Activated naive CD4-positive, alpha-beta T cell treated with anti-CD3 and anti-CD28 coated beads, Interleukin-2, amount 10 ng/mL, durations not matched to agents 7 days and 5 days (primary cell): ENCODE data around the gene TGFBR3.

Experiments
- CTCF ChIA-PET: fragments of 350-600 bp; sonication (Branson Sonifier 250); formaldehyde crosslinking; loops from one replicate; lab custom pipeline; 2021; ENCODE audit warnings: antibody characterized with exemption; lab: Charles Lee
- DNase-seq: peaks from one replicate; pipeline ENCODE4 v3.0.0-alpha.2; 2020
- H3K27ac Mint-ChIP-seq: one replicate; pipeline ENCODE4 v1.8.0; 2021; ENCODE audit warnings: mild to moderate bottlenecking, moderate library complexity, mixed read lengths
- H3K27me3 Mint-ChIP-seq: one replicate; pipeline ENCODE4 v1.8.0; 2021; ENCODE audit warnings: mild to moderate bottlenecking, mixed read lengths
- H3K36me3 Mint-ChIP-seq: one replicate; pipeline ENCODE4 v1.8.0; 2021; ENCODE audit warnings: mixed read lengths
- H3K4me1 Mint-ChIP-seq: one replicate; pipeline ENCODE4 v1.8.0; 2021; ENCODE audit warnings: mixed read lengths
- H3K4me3 Mint-ChIP-seq: one replicate; pipeline ENCODE4 v1.8.0; 2021; ENCODE audit warnings: mild to moderate bottlenecking, moderate library complexity, mixed read lengths
- H3K9me3 Mint-ChIP-seq: one replicate; pipeline ENCODE4 v1.8.0; 2021; ENCODE audit warnings: mixed read lengths

TGFBR3 gene

DNA sequence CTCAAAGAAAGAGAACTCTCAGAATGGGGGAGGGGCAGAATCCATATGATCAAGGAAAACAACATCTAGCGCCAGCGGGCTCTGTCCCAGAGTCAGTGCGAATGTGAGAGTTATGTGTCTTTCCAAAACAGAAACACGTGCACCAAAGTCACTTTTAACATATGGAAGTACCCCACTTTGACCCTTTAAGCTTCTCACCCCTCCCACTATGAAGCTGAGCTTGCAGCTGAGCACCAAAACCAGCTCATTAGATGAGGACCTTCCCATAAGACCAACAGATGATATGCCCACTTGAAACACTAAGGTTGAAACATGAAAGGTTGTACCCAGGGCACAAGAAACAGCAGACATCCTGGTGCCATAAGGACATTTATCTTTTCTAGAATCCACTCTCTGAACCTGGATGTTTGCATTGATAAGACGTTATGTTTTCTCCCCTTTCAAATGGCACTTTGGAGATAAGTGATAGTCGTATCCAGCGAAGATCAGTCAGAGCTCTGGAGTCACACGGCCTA lies 171.0 kb downstream of the TGFBR3 start:
- peaks cover 66% of the 10 kb centered on the region for H3K36me3 Mint-ChIP-seq
- H3K27me3 Mint-ChIP-seq, result no peaks in the 10 kb centered on the region
- no peak for DNase-seq
- H3K4me3 Mint-ChIP-seq, result no peak overlapping the region
- no peak overlapping the region for H3K27ac Mint-ChIP-seq
- no peaks in the 10 kb centered on the region for H3K9me3 Mint-ChIP-seq
- CTCF ChIA-PET, result interaction anchor here (0.6 to 0.7 kb wide), 2 partner anchors 16 to 1803 kb away, joined by 3 read pairs; no protein-coding TSS in a partner anchor
- peaks cover 24% of the 10 kb centered on the region for H3K4me1 Mint-ChIP-seq

DNA sequence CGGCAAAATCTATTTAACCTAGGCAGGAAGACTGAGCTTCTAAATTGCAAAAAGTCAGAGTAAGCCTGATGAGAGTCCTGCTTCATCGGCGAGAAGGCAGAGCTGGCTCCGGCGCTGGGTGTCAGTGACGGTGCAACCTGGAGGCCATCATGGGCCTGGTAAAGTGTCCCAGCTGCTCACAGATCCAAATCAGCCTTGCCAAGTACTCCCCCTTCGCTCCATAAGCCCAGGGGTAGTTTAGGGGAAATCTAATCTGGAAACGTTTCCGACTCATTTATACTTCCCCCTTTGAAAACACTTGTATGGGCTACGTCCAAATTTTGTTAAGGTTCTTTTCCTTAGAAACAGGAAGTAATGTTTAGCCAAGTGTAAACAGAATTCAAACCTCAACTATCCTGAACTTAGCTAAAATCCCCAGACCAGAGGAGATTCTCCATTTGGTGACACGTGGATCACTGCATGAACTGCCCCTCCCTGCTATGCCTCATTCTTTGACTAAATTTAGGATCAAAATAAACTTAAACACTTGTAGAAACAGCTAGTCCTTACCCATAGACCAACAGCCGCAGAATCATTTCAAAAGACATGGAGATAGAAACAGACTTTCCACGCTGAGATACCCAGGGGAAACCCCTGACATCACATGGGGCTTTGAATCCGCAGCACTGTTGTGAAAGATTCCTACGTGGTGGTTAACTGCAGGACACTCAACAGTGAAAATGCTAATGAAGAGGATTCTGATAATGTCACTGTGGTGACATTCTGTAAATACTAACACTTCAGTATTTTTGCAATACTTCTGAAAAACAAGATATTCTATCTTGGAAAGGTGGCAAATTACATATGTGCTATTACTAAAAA lies 172.7 kb downstream of the TGFBR3 start:
- Mint-ChIP-seq H3K36me3 (peaks cover 55% of the 10 kb centered on the region), H3K4me3 (no peak overlapping the region)

DNA sequence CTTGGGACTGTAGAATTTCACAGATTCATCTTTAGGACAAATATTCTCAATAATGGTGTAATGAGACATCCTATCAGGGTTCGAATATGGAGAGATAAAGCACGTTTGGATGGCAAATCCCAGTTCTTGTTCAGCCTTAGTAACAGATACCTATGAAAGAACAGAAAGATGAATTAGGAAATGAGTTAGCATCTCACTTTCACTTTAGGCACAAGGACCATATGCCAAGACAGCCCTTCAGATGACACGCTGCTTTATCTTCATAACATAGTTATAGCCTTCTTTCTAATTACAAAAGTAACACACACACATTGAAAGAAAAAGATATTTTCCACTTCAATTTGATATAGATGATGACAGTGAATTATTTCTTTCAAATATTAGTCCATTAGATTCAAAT lies 173.6 kb downstream of the TGFBR3 start:
- CTCF ChIA-PET, result no interaction called here
- DNase-seq, result no peak
- Mint-ChIP-seq H3K9me3 (no peaks in the 10 kb centered on the region), H3K27me3 (no peaks in the 10 kb centered on the region), H3K36me3 (peaks cover 60% of the 10 kb centered on the region), H3K27ac (no peak overlapping the region), H3K4me3 (no peak overlapping the region), H3K4me1 (peaks cover 24% of the 10 kb centered on the region)

More for the DNA sequence above, 172.7 kb downstream of the TGFBR3 start:
- Mint-ChIP-seq H3K27ac (no peak overlapping the region), H3K9me3 (no peaks in the 10 kb centered on the region), H3K27me3 (no peaks in the 10 kb centered on the region), H3K4me1 (peaks cover 24% of the 10 kb centered on the region)
- no peak for DNase-seq
- CTCF ChIA-PET, result no interaction called here

DNA sequence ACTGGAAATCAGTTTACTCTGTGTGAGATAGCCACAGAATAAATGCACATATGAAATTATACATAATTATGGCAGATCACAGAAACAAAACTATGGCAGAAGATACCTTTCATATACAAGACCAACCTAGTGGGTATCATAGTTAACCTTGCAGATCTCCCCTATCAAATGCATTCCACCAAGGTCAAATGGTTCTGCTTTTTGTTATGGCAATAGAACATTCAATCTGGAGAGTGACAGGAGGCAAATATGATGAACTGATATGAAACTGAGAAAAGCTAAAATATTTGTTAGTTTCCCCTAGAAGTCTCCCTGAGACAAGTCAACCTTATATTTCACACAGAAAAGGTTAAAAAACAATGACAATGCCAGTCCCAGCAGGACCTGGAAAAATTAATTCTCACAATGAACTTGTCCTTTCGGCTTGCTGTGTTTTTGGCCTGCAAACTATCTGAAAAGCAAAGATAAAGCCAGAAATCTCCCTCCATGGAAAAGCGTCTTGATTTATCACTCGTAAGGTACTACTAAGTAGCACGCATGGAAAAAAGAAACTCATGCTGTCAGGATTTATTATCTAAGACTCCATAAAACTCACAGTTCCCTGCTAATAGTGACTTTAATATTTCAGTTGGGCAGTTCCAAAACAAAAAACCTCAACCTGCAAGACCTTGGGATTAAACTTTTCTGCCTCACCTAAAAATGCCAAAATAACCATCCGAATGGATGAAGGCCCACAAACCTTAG lies 174.3 kb downstream of the TGFBR3 start:
- peaks cover 64% of the 10 kb centered on the region for H3K36me3 Mint-ChIP-seq
- no peak for DNase-seq
- H3K4me1 Mint-ChIP-seq, result peaks cover 24% of the 10 kb centered on the region
- H3K9me3 Mint-ChIP-seq, result no peaks in the 10 kb centered on the region
- CTCF ChIA-PET, result no interaction called here
- no peak overlapping the region for H3K27ac Mint-ChIP-seq
- H3K4me3 Mint-ChIP-seq, result no peak overlapping the region
- no peaks in the 10 kb centered on the region for H3K27me3 Mint-ChIP-seq

- H3K27me3 Mint-ChIP-seq, result no peaks in the 10 kb centered on the region
- H3K36me3 Mint-ChIP-seq, result peaks cover 60% of the 10 kb centered on the region
- H3K9me3 Mint-ChIP-seq, result no peaks in the 10 kb centered on the region
- no peak for DNase-seq
- peaks cover 24% of the 10 kb centered on the region for H3K4me1 Mint-ChIP-seq
- H3K27ac Mint-ChIP-seq, result no peak overlapping the region
- CTCF ChIA-PET, result no interaction called here
- H3K4me3 Mint-ChIP-seq, result no peak overlapping the region
These were observed 175.7 kb downstream of the TGFBR3 start for GRCh38 chr1:91710261-91710660.

GRCh38 chr1:91708691-91709090 lies 177.3 kb downstream of the TGFBR3 start:
- no peak overlapping the region for H3K27ac Mint-ChIP-seq
- no peaks in the 10 kb centered on the region for H3K27me3 Mint-ChIP-seq
- DNase-seq, result no peak
- peaks cover 68% of the 10 kb centered on the region for H3K36me3 Mint-ChIP-seq
- no peak overlapping the region for H3K4me3 Mint-ChIP-seq
- peaks cover 24% of the 10 kb centered on the region for H3K4me1 Mint-ChIP-seq
- H3K9me3 Mint-ChIP-seq, result no peaks in the 10 kb centered on the region
- CTCF ChIA-PET, result interaction anchor here (1.1 kb wide), 1 partner anchor 196 kb away, joined by 3 read pairs; no protein-coding TSS in a partner anchor

- H3K4me3 Mint-ChIP-seq, result no peak overlapping the region
- H3K36me3 Mint-ChIP-seq, result peaks cover 67% of the 10 kb centered on the region
- DNase-seq, result no peak
- peaks cover 15% of the 10 kb centered on the region for H3K4me1 Mint-ChIP-seq
- CTCF ChIA-PET, result interaction anchor here (1.1 kb wide), 1 partner anchor 196 kb away, joined by 3 read pairs; no protein-coding TSS in a partner anchor
- H3K27me3 Mint-ChIP-seq, result no peaks in the 10 kb centered on the region
- H3K9me3 Mint-ChIP-seq, result no peaks in the 10 kb centered on the region
- H3K27ac Mint-ChIP-seq, result no peak overlapping the region
These were observed 178.1 kb downstream of the TGFBR3 start for GRCh38 chr1:91707890-91708218.

DNA sequence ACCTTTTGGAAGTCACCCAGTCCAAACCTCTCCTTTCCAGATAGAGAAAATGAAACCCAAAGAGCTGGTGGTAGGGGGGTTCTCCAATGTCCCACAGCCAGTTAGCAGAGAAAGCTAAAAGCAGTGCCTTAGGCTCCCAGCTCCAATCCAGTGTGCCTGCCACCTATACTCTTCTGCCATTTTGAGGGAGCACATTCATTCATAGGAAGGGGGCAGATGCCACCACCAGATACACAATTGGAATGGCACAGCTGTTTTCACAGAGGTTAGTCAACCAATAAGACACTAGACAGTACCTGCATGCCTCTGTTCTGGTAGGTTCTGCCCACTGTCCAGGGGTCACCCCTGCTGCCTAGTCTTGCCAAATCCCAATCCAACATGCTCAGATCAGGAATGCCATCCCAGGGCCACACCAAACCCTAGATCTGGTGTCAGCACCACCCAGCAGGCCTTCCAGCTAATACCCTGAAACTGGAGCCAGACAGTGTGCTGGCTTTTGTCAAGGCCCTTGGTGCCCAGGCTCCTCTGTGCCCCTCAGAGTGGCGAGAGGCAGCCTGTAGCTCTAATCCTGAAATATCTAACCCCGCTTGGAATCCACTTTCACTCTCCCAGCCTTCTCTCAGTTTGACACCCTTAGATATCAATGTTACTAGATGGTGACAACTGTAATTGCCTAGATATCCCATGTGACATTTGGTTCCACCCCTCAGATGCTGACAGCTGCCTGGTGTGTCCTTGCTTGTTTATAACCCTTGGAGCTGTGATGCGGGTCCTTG lies 178.6 kb downstream of the TGFBR3 start:
- no peak overlapping the region for H3K4me3 Mint-ChIP-seq
- DNase-seq, result no peak
- H3K27ac Mint-ChIP-seq, result no peak overlapping the region
- no peaks in the 10 kb centered on the region for H3K27me3 Mint-ChIP-seq
- CTCF ChIA-PET, result interaction anchor here (1.1 kb wide), 1 partner anchor 195 kb away, joined by 3 read pairs; no protein-coding TSS in a partner anchor
- H3K4me1 Mint-ChIP-seq, result peaks cover 10% of the 10 kb centered on the region
- H3K36me3 Mint-ChIP-seq, result peaks cover 62% of the 10 kb centered on the region
- no peaks in the 10 kb centered on the region for H3K9me3 Mint-ChIP-seq

- no peaks in the 10 kb centered on the region for H3K9me3 Mint-ChIP-seq
- DNase-seq, result no peak
- H3K27ac Mint-ChIP-seq, result no peak overlapping the region
- CTCF ChIA-PET, result interaction anchor here (1.4 kb wide), 1 partner anchor 177 kb away, joined by 3 read pairs; no protein-coding TSS in a partner anchor
- H3K27me3 Mint-ChIP-seq, result no peaks in the 10 kb centered on the region
- peaks cover under 1% of the 10 kb centered on the region for H3K4me1 Mint-ChIP-seq
- peaks cover 58% of the 10 kb centered on the region for H3K36me3 Mint-ChIP-seq
- no peak overlapping the region for H3K4me3 Mint-ChIP-seq
These were observed 179.6 kb downstream of the TGFBR3 start for GRCh38 chr1:91706140-91706957.

- Mint-ChIP-seq H3K27ac (no peak overlapping the region), H3K9me3 (no peaks in the 10 kb centered on the region), H3K4me3 (no peak overlapping the region), H3K36me3 (peaks cover 52% of the 10 kb centered on the region), H3K27me3 (no peaks in the 10 kb centered on the region), H3K4me1 (no peaks in the 10 kb centered on the region)
- CTCF ChIA-PET, result no interaction called here
- DNase-seq, result no peak
These were observed 181.2 kb downstream of the TGFBR3 start for GRCh38 chr1:91704746-91705145.

DNA sequence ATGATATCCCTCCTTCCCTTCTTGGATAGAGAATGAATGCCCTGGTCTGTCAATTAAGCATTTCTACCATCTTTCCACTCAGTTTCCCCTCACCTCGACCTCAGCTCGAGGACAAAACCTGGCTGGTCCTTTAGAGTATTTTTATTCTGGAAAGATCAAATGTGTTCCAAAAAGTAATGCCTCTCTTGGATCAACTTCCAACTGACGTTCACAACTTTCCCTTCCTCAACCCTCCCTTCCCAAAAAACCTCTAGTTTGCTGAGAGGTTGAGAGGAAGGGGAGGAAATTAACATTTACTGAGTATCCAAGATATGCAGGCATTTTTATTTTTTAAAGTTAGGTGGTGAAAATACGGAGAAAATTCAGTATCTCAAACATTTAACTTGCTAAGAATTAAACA lies 182.9 kb downstream of the TGFBR3 start:
- no peaks in the 10 kb centered on the region for H3K27me3 Mint-ChIP-seq
- no peak for DNase-seq
- H3K9me3 Mint-ChIP-seq, result no peaks in the 10 kb centered on the region
- H3K4me3 Mint-ChIP-seq, result no peak overlapping the region
- CTCF ChIA-PET, result no interaction called here
- H3K27ac Mint-ChIP-seq, result no peak overlapping the region
- H3K4me1 Mint-ChIP-seq, result peaks cover 15% of the 10 kb centered on the region
- H3K36me3 Mint-ChIP-seq, result peaks cover 55% of the 10 kb centered on the region

GRCh38 chr1:91701472-91701869 lies 184.5 kb downstream of the TGFBR3 start:
- Mint-ChIP-seq H3K4me1 (peaks cover 31% of the 10 kb centered on the region), H3K27me3 (no peaks in the 10 kb centered on the region), H3K27ac (no peak overlapping the region), H3K9me3 (no peaks in the 10 kb centered on the region), H3K36me3 (peaks cover 48% of the 10 kb centered on the region), H3K4me3 (no peak overlapping the region)
- CTCF ChIA-PET, result no interaction called here
- DNase-seq, result no peak

- Mint-ChIP-seq H3K27ac (no peak overlapping the region), H3K27me3 (no peaks in the 10 kb centered on the region), H3K4me1 (peaks cover 37% of the 10 kb centered on the region), H3K9me3 (no peaks in the 10 kb centered on the region), H3K36me3 (peaks cover 52% of the 10 kb centered on the region), H3K4me3 (no peak overlapping the region)
- no peak for DNase-seq
- CTCF ChIA-PET, result no interaction called here
These were observed 185.0 kb downstream of the TGFBR3 start for GRCh38 chr1:91700771-91701471.
